HG03439 (cell line): Measurements from ENCODE around the gene COL23A1.
"Not testable (repeated sequence)": the region's sequence is repeated elsewhere in the genome, so short reads cannot be mapped to it uniquely, and the experiment has no call there.

Experiments
- ATAC-seq: cut with Tn5 transposase; IDR thresholded peaks from one replicate; pipeline ENCODE4 v1.9.1; 2021; ENCODE audit warnings: mild to moderate bottlenecking, moderate library complexity; ENCODE audit not compliant: unreplicated experiment

The COL23A1 gene

DNA sequence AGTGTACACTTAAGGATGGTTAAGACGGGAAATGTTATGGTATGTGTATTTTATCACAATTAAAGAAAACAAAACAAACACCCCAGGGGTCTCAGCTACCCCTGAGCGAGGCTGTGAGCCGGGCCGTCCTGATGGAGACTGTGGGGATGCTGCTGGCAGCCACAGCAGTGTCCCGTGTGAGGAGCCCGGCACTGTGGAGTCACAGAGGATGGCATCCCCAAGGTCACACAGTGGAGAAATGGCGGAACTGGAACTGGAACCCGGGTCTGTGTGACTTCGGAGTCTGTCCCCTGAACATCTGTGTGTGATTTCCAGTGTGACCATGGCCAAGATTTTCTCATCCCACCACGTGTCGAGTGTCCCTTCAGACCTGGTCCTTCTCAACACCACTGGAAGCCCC is 276.9 kb downstream of the COL23A1 start:
- no peak for ATAC-seq

DNA sequence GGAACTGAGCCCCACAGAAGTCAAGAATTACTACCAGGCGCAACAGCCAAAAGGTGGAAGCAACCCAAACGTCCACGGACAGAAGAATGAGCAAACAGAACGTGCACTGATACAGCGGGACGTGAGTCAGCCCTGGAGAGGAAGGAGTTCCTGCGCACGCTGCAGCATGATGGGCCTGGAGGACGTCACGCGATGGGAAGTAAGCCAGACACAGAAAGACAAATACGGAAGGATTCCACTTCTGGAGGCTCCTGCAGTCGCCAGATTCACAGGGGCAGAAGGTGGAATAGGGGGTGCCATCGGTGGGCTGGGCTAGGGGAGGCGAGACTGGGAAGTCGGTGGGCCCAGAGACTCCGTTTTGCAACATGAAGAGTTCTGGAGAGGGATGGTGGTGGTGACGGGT is 277.3 kb downstream of the COL23A1 start:
- ATAC-seq = no peak

DNA sequence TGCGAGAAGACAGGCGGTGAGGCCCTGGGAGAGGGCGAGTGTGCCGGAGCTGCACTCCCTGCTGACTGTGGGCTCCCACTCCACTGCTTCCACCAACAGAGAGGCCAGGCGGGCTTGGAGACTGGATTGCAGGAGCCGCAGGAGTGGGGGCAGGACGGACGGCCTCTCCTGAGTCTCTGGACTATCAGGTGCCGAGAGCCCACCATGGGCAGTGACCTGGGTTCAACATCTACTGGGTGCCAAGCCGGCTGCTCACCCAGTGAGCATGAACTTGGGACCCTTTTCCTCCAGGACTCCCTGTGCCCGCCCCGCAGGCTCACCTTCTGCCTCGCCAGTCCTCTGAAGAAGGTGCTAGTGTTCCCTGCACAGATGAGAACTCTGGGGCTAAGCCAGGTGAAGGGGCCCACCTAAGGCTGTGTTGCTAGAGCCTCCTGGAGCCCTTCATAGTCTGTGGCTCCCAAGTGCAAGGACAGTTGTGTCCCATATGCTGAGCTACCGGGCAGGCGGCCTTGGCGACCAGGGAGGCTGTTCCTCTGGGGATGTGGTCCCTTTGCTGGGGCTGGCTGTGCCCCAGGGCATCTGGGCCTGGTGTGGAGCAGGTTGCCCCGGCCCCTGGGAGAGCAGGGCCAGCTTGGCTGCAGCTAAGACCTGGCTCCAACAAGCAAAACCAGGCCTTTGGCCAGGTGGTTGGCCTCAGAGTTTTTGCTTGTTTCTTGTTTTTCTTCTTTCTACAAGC is 279.9 kb downstream of the COL23A1 start:
- ATAC-seq = no peak

DNA sequence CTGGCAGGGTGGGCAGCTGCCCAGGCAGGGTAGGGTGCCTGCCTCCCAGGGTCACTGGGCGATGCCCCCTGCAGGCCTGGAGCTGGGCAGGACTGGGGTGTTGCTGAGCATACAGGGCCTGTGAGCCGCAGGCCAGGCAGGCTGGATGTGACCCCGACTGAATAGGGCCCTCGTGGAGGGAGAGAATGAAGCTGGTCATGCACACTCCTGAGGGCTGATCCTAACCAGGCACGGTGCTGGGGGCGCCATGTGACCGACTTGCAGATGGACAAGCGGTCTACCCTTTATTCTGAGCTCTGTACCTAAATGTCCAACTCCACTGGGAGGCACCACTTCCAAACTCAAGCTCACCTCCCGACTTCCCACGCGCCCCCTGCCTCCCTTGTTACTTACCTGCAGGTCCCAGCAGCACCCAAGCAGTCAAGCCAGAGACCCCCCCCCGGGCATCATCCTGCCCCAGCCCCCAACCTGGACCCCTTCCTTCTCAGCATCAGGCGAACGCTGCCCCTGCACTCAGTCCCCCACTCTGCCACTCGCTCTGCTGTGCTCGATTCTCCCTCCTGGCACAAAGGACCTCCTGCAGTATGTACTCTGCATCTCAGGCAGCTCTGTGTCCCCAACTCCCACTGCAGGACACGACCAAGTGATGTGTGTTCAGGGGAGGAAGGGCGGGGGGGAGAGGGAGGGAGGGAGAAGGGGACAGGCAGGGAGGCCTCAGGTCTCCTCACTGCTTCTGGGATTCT is 280.8 kb downstream of the COL23A1 start:
- no peak for ATAC-seq

DNA sequence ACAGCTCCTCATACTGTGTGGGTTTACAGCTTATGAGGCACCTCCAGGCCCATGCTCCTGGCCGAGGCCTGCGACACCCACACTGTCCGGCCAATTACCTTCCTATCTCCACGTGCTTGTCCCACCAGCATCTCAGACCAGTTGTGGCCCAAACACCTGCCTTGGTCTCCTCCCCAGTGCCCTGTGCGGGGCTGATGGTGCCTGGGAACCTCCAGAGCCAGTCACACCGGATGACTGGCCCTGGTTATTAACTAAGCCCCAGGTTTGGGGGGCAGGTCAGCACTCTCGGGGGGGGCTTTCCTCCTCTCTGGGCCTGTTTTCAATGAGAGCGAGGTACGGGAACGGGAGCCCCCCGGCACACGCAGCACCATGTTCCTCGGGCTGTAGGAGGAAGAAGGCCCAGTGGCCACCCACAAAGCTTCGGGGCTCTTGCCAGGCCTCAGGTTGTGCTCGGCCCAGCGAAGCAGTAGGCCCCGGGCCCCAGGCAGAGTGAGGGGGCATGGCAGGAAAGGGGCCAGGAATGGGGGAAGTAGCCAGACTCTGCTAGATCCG is 281.6 kb downstream of the COL23A1 start:
- no peak for ATAC-seq

DNA sequence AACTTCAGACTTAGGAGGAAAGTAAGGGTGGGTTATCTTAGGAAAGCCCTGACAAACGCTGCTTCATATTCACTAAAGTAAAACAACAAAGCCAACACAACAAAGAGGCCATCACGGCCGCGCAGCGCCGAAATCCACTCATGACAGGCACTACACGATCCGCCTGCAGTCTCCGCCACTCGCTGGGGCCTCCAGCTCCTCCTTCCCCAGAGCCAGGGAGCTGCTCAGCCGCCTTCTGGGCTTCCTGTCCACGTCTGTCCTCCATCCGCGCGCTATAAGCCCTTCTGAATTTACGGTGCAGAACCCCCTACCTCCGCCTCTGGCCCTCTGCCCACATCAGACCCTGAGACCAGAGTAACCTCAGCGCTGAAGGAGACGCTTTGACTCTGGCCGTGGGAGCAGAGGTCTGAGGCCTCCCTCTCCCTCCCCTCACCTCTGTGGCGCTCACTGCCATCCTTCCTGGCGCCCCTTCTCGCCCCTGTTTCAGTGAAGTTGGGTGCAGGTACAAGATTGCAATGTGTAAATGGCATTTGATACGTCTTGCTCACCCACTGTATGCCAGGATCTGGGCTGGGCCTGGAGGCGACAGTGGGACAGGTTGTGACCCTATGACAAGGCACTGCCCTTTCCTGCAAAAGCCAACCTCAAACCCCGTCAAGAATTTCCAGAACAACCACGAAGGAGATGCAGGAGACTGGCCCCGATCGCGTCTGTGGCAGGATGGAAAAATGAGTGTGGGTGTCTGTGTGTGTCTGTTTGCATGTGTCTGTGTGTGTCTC is 282.7 kb downstream of the COL23A1 start:
- ATAC-seq = no peak

DNA sequence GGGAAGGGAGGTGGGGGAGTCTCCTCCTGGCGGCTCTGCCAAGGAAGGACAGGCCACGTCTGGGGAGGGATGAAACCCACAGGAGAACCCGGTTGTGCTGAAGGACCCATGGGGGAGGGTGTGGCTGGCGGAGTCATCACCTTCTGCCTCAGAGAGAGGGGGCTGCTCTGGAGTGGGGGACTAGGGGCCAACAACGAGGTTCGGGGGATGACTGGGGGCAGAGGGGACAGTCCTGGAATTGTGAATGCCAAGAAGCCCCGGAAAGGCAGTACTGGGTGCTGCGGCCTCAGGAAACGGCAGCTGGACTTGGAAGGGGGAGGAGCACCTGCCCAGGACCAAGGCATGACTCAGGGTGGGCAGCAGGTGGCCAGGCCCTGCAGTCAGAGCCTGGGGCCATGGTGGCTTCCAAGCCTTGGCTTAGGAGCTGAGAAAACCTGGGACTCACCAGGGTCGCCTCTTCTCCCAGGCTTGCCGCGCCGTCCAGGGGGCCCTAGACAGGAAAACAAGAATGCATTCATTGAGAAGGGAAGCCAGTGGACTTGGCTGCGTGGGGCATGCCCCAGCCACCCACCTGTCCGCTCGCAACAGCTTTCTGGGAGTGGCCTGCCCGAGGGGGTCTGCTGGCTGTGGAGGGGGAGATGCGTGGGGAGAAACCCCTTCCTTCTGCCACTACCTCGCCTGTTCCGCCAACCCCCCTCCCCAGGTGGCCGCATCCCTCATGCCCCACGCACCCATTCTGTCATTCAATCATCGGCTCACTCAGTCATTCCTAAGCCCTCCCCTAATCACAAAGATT is 283.6 kb downstream of the COL23A1 start:
- no peak for ATAC-seq

DNA sequence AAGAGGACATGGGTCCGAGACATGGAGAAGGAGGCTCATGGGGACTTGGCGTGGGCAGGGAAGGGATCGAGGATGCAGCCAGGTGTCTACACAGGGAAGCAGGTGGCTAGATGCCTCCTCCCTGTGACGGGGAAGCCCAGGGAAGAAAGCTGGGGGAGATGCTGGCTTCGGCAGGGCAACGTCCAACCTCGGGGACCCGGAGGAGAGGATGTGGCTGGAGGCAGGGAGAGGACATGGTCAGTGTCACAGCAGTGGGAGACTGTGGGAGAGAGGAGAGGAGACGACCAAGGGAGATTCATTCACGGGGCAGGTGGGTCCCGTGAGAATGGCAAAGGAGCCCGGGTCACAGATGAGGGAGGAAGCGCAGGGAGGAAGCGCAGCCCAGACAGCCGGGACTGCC is 284.4 kb downstream of the COL23A1 start:
- no peak for ATAC-seq

DNA sequence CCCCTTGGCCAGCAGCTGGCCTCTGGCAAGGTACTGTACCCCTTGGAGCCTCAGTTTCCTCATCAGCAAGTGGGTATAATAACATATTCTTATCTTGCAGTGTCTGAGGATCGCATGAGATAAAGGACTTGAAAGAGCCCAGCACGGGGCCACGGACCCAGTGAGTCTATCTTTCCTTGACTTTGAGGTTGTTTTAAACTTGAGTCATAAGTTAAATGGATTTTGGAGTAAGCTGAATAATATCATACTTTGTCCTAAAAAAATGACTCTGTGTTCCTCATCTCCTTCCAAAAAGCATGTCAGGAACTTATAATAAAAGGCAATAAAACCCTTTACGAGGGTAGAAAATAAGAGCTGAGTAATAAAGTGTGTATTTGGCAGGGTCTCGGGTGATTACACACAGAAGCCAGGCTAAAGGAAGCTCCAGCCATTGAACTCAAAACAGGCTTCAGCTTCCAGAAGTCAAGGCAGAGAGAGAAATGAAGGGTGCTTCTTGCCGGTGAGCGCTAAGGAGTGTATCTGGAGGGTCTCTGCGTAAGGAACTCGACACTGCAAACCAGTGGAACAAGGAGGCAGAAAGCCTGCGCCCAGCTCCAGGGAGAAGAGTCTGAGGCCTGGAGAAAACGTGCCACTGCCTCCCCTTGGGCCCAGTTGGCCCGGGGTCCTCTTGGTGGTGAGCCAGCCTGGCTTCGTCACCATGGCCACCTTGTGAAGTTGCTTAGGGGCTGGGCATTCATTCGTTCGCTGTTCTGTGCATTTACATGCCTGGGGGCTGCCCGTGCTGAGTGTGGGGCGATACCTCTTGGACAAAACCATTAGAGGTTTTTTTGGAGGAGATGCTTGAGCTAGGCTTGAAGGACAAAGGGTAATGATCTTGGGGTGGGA is 285.2 kb downstream of the COL23A1 start:
- ATAC-seq = no peak

DNA sequence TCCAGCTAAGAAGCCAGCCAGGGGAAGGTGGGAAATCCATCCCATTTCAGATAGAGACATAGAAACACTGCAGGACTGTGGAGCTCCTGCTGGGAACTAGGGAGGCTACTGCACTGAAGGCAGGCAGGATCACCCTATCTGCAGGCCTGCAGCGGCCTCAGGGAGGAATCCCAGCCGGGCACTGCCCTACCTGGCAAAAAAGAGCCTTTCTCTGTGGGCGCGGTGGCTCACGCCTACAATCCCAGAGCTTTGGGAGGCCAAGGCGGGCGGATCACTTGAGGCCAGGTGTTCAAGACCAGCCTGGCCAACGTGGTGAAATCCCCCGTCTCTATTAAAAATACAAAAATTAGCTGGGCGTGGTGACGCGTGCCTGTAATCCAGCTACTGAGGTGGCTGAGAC is 286.2 kb downstream of the COL23A1 start:
- no peak for ATAC-seq

DNA sequence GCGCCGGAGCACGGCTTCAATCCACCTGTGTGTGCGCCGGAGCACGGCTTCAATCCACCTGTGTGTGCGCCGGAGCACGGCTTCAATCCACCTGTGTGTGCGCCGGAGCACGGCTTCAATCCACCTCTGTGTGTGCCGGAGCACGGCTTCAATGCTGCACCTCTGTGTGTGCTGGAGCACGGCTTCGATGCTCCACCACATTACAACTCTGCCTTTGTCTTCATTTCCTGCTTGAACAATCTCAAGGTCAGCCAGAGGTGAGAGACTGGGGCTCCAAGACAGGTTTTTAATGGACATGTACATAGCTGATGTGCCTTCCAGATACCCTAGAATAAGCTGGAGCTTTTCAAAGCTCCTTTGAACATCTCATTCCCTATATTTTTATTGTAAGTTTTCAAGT is 287.9 kb downstream of the COL23A1 start:
- ATAC-seq = not testable (repeated sequence)

DNA sequence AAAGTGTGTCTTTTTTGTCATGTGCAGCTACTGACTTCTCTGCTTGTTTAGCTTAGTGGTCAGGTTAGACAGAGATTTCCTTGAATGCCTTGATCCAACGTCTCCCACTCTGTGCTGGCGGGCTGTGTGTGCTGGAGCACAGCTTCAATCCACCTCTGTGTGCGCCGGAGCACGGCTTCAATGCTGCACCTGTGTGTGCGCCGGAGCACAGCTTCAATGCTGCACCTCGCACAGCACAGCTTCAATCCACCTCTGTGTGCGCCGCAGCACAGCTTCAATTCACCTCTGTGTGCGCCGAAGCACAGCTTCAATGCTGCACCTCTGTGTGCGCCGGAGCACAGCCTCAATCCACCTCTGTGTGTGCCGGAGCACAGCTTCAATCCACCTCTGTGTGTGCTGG is 288.6 kb downstream of the COL23A1 start:
- ATAC-seq = no peak

DNA sequence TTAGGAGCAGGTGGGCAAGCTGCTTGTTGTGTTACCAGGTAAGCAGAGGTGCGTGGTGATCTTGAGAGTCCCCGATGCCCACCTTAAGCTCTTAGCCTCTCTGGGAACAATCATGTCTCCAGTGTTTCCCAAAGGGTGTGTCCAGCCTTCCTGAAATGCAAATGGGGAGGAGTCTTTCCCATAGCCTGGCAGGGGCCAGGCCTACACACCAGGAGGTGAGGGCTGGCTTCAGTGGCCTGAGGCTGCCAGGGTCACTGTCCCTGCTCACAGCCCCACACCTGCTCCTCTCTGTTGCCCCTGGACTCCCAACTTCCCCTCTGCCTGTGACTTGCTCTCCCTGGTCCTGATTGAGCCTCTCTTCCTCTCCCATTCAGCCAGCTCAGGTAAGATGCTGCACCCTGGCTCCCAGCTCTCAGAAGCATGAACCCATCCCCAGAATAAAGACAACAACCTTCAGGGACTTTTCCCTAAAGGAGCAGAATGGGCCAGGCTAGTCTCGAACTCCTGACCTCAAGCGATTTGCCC is 291.8 kb downstream of the COL23A1 start:
- no peak for ATAC-seq

DNA sequence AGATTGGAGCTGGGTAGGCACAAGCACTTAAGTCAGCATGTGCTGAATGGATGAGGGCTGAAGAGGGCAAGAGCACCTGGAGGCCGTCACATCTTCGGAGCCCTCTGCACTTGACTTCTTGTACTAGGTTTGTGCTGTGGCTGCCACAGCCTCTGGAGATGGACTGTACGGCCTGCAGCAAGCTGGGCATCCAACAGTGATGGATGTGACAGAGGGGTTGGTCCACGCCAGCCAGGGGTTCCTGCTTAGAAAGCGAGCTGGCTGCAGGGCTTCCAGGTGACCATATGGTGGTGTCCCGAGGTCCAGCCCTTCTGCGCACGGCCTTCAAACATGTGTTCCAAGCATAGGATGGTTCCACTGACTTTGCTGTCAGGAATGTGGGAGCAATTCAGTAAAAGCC is 292.4 kb downstream of the COL23A1 start:
- ATAC-seq = no peak

DNA sequence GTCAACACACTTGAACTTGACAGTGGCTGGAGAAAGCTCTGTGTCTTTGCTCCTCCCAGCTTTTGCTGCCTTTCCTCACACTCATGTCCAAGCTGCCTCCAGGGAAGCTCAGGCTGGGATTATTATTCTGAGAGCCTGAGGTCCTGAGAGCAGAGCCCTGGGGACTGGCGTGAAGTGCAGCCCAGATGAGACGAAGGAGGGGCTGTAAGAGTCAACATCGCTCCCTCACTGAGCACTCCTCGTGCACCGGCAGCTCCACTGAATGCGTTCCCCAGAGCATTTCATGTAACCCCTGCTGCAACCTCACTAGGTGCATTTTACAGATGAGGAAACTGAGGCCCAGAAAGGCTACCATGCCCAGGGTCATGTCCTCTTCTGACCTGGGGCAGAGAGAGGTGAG is 294.1 kb downstream of the COL23A1 start:
- no peak for ATAC-seq

DNA sequence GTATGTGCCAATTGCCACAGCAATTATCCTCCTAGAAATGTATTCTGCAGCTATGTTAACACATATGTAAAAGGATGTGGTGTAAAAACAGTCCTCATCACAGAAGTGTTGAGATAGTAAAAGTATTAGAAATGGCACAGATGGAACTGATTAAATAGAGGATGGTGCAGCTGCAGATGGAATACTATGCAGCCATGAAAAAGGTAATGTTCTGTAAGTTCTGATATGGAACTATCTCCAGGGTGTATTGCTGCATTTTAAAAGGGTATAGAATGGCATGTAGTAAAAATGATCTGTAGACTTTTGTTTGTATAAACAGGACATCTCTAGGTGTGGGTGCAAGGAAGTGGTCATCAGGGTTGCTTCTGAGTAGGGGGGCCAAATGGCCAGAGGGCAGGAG is 294.6 kb downstream of the COL23A1 start:
- ATAC-seq = no peak

DNA sequence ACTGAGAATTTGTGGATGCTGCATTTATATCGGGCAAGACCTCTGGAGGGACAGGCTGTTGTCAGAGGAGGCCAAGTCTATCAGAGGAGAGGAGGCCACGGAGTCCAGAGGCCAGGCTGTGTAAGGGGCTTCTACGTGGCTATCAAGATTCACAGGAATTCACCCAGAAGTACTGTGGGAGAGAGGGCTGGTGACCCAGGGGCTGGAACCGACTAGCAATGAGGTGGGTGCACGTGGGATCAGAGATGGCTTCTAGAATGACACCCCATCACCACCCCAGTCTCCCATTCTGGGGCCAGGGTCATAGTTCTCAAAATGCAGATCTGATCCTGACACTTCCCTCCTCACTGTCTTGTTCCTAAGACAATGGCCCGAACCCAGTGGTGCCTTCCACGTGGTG is 296.4 kb downstream of the COL23A1 start:
- ATAC-seq = no peak

DNA sequence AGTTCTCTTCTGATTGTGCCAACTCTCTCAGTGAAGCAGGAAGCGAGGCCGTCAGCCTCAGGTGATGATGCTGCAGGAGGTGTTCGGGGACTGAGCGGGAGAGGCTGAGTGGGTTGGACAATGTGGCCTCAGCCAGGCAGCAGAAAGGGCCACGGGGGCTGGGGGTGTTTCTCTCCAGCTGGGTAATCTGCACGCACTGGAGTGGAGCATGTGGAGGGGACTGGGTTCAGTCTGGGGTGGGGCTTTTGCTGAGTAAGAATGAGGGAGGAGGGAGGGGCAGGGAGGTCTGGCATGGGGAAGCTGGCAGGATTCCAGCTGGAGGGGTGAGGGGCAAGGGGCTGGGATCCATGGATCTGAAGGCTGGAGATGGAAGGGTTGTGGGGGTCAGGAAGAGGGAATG is 296.8 kb downstream of the COL23A1 start:
- no peak for ATAC-seq

DNA sequence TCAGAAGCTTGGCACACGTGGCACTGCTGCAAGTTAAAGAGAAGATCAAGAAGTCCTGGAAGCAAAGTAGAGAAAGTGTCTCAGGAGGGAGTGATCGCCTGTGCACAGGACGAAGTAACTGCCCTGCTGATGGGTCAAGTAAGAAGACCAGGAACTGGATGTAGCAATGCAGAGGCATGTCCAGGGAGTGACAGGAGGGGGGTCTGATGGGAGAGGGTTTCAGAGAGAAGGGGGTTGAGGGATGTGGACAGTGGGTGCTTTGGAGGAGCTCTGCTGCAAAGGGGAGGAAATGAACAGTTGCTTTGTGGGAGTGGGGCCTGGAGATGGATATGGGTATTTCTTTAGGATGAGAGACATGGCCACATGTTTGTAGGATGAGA is 297.4 kb downstream of the COL23A1 start:
- no peak for ATAC-seq
